DMS114 treated with DMSO at 0.1 percent for 48 hours (cell line): ENCODE measurements around the gene SLC13A2.

Experiments used
- DNase-seq: peaks from one replicate; lab custom pipeline; 2025; ENCODE audit not compliant: unreplicated experiment; lab: John Stamatoyannopoulos, UW

The SLC13A2 gene

DNA sequence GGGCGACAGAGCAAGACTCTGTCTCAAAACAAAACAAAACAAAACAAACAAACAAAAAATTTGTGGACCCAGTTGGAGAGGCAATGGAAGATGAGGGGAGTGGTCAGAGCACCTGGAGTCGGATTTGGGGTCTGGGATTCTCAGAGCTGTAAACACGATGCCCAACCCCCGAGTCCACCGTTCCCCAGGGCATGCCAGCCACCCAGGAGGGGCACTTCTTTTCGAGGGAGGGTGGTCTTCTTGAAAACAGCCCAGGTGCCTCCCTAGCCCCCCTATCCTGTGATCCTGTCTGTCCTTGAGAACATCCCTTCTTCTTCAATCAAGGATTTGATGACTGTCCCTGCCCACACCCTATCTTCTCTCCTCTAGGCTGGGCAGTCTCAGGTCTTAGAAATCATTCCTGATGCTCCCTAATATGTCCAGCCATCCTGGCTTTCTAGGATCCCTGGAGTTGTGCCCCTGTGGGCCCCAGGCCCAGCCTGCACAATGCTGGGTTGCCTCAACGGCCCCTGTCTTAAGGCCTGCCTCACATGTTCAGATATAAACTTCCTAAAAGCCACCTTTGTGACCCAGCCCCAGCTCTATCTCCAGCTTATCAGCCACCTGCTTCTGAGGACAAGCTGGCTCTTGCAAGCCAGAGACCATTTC, 3.1 kb upstream of the SLC13A2 start:
- DNase-seq, result no peak

DNA sequence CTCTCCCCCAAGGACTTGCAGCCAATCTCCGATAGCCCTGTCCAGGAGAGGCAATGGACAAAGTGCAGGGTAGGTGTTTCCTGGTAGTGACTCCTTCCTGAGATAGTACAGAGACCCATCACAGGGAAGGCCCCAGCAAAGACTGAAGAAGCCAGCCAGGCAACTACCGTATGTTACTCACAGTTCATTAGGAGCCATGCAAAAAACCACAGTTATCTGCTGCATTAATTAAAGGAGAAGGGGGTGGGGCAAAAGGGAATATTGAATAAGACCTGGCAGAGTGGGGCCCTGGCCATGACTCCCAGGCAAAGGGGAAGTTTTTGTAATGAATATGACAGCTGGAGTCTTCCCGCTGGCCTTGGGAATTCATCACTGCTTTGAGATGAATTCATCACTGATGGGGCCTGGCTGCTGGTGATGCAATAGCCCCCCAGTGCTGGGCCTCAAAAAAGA, 2.5 kb upstream of the SLC13A2 start:
- DNase-seq, result no peak

DNA sequence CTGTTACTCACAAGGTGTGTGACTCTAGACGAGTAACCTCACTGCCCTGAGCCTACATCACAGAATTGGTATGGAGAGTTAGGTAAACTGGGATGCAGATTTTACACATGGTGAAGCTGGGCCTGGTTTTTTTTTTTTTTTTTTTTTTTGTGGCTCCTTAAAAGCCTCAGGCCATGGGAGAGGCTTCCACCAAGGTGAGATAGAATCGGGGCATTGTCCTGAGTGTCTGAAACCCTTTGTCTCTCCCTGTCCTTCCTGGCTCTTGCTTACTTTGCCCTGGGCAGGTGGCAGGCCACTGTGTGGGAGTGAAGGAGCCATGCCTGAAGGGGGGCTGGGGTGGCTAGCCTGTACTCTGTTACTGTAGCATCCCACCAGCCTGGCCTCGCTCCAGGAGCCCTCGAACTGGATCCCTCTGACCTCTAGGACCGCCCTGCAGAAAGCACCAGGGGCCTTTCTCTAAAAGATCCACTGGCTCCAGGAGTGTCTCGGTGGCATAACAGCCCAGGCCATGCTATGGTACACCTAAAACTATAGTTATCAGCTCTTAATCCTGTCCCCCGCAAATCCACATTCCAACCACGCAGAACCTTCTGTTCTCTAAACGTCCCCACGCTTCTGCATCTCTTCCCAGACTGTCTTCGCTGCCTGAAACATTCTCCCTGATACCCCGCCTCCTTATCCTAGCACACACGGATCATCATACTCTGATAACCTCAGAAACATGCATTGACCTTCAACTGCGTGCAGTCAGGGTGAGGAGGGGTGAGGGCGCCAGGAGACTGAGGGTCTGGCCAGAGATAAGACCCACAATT, 1.7 kb upstream of the SLC13A2 start:
- DNase-seq, result no peak

- DNase-seq, result no peak
Measured at GRCh38 chr17:28472871-28473497, 460 bp upstream of the SLC13A2 start.

DNA sequence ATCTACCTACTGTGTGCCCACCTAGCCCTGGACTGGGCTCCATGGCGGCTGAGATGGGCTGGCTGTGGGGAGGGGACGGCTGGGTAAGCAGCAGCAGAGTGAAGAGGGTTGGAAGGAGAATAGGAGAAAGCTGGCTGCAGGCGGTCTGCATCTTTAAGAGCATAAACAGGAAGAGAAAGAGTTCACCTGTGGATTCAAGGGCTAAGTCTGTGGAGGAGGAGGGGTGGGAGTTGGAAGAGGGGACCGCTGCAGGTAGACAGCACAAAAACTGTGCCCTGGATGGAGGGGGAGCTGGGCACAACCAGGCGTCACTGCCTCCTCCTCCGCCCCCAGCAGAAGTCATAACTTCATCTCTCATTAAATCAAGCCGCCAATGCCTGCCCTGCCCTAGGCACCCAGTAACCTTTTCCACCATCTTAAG, 677 bp downstream of the SLC13A2 start:
- no peak for DNase-seq

GRCh38 chr17:28475151-28475900, 1.9 kb downstream of the SLC13A2 start:
- DNase-seq, result no peak

GRCh38 chr17:28476076-28476865, 2.8 kb downstream of the SLC13A2 start:
- DNase-seq, result no peak

- no peak for DNase-seq
Measured at GRCh38 chr17:28477928-28478327, 4.5 kb downstream of the SLC13A2 start.

DNA sequence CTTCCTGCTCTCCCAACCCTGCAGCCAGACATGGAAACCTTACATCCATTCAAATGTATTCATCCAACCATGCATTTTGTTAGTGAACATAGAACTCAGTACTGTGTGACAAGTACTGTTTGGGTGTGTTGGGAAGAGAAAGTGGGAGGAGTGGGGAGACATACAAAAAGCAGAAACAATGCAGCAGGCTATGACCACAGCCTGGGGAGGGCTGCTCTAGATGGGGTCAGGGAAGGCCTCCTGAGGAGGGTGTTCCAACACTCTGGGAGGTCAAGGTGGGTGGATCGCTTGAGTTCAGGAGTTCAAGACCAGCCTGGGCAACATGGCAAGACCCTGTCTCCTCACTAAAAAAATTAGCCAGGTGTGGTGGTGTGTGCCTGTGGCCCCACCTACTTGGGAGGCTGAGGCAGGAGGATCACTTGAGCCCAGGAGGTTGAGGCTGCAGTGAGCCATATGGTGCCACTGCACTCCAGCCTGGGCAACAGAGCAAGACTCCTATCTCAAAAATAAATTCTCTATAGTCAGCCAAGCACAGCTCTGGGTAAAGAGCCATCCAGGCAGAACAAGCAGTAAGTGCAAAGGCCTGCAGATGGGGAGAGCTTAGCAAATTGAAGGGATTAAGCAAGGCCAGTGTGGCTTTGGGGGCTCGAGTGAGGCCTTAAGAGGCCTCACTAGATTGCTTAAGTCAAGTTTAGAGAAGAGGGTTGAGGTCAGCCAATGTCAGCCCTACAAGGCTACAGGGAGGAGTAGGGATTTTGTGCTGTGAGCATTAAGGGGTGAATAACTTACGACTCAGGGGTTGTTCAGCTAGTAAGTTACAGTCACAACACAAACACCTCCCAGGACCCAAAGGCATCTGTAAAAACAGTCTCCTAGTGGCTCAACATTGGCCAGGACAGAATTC, 5.5 kb downstream of the SLC13A2 start:
- no peak for DNase-seq

- no peak for DNase-seq
Measured at GRCh38 chr17:28480278-28480677, 6.8 kb downstream of the SLC13A2 start.

DNA sequence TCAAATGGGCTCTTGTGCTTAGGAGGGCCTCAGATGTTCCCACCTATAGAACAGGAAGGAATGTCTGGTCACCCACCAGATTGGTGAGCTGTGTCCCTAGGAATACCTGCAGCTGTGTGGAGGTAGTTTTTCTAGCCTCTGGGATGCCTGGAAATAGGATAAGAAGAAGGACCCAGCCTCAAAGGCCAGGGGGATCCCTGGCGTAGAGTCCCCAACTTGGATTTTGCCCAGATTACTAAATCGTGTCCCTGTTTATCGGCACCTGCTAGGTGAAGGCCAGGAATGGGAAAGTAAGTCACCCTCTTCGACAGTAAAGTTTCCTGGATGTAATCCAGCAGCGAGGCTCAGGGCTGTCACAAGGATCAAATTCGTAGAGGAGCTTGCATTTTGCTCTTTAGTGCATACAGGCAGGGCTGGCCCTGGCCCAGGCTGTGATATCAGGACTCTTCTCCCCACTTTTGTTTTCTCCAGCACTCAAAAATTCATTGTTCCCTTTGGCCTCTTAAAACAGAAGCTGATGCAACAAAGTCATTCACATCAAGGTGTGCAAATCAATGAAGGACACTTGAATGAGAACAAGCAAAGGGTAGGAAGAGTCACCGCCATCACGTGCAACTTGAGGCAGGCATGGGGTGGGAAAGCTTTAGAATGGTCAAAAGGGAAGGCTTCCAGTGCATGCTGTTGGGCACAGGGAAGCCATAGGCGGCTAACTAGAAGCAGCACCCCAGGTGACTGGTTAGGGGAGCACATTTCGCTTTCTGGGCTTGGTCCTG, 7.5 kb downstream of the SLC13A2 start:
- no peak for DNase-seq

DNA sequence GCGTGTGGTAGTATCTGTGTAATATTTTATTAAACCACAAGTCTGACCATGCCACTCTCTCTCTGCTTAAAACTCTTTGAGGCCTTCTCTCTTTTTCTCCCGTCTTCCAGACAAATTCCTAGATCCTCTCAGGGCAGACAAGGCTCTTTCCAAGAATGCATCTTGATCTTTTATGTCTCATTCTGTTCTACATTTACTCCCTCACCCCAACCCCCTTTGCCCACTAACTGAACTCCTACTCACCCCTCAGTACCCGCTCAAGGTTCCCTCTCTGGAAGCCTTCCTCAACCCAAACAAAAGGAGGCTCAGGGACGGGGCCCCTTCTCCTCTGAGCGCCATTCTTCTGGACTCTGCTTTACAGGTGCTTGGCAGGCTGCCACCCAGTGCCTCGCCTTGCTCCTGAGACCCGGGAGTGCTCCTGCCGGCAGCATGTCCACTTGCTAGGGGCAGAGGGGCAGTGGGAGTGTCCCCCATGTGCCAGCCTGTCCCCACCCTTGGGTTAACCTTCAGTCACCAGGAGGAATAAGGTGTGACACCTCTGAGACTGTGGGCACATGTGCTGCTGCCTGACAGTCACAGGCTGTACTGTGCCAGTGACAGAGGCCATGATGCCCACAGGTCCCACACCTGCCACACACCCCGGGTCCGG, 9.2 kb downstream of the SLC13A2 start:
- no peak for DNase-seq

- DNase-seq, result no peak
Measured at GRCh38 chr17:28484296-28484695, 10.9 kb downstream of the SLC13A2 start.

DNA sequence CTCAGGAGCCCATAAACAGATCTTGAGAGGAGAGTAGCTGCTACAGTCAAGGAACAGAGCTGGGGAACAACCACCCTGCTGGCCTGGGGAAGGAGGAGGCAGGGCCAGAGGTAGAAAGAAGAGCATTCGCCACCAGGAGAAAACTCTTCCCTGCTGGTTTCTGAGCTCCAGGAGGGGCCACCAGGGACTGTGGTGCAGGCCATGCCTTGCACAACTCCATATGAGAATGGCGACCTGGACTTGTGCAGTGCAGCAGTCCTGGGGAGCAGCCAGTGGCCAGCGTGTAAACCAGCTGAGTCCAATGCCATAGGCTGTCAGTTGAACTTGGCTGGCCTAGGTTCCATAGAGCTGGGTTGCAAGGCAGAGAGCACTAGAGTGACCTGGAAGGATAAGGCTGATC, 11.6 kb downstream of the SLC13A2 start:
- no peak for DNase-seq

DNA sequence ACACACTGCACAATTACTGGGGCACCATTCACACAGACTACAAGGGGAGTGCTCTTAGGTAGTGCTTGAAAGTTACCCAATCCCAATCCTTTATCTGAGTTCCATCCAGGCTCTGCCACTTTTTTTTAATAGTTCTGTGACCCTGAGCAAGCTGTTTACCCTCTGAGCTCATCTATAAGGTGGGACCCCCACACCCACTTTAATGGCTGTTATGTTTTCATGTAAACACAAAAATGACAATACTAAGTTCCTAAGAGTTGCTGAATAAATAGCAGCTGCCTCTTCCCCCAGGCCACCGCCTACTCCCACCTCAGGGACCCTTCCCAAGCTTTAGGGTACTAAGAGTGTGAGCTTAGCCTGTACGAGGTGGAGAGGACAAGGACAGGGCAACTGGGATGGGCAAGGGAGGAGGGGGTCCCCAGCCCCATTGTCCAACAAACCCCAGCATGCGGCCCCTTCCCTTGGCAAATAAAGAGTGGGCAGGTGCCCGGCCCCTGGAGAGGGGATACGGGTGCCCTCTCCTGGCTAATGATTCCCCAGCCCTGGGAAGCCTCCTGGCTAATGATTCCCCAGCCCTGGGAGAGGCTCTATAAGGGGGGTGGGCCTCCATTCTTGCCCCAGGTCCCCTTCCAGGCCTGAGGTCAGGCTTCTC, 14.6 kb downstream of the SLC13A2 start:
- no peak for DNase-seq

DNA sequence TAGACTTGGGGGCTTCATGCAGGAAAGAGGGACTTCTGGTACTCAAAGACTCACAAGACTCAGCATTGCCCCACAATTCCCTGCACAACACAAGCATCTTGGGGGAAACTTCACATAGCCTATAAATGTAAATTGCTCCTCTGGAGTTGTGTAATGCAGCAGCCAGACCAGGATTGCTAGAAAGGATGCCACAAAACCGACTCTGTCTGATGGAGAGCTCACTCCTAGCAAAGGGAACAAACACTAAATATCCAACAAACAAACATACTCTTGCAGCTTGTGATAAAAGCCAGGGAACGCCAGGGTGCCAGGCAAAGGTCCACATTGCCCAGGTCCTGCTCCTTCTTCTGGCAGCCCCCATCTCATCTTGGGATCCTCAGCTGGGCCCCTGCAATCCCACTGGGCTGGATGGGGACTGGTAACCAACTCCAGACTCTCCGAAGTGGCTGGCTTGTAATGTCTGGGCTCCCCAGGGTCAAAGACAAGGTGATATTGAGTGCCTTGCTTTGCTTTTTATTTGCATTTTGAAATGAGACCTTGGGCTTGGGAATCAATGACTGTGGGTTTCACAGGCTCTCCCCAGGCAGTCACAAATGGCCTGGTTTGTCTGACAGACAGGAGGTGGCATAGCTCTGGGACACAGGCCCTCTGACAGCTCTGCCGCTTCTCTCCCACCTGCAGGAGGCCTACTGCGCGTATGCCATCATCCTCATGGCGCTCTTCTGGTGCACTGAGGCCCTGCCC, 15.3 kb downstream of the SLC13A2 start:
- DNase-seq, result no peak

DNA sequence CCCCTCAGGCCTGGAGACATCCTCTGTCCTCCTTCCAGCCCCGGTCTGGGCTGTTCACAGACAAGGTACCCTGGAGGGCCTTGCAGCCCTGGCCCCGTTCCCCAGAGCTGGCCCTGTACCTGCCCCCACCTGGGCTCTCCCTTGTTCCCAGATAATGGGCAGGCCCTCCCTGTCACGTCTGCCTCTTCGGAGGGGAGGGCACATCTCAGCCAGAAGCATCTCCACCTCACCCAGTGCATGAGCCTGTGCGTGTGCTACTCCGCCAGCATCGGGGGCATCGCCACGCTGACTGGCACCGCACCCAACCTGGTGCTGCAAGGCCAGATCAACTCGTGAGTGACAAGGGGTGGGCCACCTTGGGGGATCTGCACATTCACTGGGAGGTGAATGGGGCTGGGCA, 17.8 kb downstream of the SLC13A2 start:
- DNase-seq, result no peak
